Muscle of back (tissue), 11 donors: ENCODE data around the gene CHST12. TPM values are rescaled to one million over a fixed set of nuclear protein-coding genes. Genes with fewer than 3 reads are reported as not detected.
A peak's percentile ranks its signal among the peaks of the same experiment; 100 is the strongest.

ENCODE experiments used
- DNase-seq, 3 donors: peaks; one replicate each; pipeline versions ENCODE4 v3.0.0 to v3.0.0-alpha.2; 2013
- polyA plus RNA-seq, 10 donors: library from polyadenylated mRNA; unstranded; fragments of 120-200 nt; gene quantifications; one replicate each; pipeline ENCODE4 v1.2.1, GENCODE V29; 2013; ENCODE audit not compliant: insufficient read length in 10 of 10

Gene CHST12
- polyA plus RNA-seq, 10 donors = 7.3 to 15.3 (median 9.1) TPM

- DNase-seq = no peak
Observed at GRCh38 chr7:2433713-2434550, 30.5 kb downstream of the CHST12 start.

DNA sequence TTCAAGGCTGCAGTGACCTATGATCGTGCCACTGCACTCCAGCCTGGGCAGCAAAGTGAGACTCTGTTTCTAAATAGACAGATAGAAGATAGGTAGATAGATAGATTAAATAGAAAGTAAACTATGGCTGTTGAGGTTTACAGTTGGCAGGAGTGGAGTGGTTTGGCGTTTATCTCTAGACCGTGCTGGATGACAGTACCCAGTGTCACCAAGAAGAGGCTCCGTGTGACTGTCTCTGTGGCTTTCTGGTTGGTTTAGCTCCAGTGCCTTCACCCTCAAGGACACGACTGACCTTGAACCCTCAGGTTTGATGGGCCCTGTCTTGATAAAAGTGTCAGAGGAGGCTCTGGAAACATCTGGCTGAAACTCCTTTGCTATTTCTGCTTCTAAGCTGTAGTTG is 31.7 kb downstream of the CHST12 start:
- DNase-seq = no peak

- no peak for DNase-seq
Observed at GRCh38 chr7:2436341-2437104, 33.1 kb downstream of the CHST12 start.

DNA sequence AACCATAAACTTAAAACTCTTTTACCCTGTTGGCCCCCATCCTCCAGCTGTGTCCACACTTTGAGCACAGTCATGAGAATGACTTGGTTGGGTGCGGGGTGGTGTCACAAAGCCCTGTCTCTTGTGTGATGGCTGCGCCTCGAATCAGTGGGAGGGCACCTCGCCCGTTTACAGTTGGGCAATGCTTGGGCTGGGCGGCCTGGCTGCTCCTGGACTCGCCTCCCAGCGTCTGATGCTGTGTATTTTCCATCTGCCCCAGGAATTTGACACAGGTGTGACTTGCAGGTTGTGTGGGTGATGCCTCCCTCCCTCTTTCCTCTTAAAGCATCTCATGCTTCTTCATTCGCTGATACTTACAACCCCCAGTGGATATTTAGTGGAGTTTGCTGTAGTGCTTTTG is 33.7 kb downstream of the CHST12 start:
- no peak for DNase-seq

DNA sequence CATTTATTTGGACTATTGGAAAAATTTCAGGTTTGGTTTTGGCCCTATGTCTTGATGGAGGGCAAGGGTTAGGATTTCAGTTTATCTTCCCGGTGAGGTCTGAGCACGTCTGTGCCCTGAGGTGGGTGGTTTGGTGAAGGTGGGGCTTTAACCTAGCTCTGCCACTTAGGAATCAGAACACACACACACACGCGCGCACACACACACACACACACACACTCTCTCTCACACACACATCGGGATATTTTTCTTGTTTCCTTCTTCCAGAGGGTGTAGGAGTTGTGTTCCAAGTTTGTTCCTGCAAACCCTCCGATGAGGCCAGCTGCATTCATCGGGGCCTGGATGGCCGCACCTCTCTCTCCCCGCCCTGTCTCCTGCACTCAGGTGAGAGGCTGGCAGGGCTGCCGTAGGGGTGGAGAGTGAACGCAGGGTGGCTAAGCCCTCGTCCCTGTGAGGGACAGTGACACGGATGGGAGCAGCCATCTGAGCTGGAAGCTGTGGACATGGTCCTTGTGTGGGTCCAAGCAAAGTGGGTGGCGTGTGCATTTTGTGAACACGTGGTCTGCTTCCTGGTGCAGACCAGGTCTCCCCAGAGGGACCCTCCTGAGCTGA is 34.2 kb downstream of the CHST12 start:
- DNase-seq = no peak

- no peak for DNase-seq
Observed at GRCh38 chr7:2438186-2438585, 34.8 kb downstream of the CHST12 start.

GRCh38 chr7:2438775-2439174 is 35.4 kb downstream of the CHST12 start:
- DNase-seq = no peak

GRCh38 chr7:2440608-2441245 is 37.3 kb downstream of the CHST12 start:
- DNase-seq = no peak

GRCh38 chr7:2441430-2442058 is 38.1 kb downstream of the CHST12 start:
- DNase-seq = no peak

GRCh38 chr7:2443491-2443890 is 40.1 kb downstream of the CHST12 start:
- DNase-seq = no peak

- DNase-seq = no peak
Observed at GRCh38 chr7:2444476-2444875, 41.1 kb downstream of the CHST12 start.

DNA sequence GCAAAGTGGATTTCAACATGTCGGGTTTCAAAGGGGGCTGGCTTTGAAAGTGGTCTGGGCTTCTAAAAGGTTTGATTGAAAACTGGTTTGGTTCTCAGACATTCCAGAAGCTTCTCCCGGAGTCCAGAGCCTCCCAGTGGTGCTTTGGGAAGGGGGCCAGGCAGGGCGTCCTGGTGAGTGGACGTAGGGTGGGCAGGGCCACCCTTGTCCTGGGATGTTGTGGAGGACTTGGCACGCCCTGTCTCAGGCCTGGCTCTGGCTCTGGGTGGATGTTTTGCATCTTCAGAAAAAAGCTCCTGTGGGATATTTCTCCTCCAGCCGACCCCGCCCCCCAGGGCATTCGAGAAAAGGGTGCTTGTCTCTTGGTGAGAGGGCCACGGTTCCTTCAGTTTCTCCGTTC is 41.6 kb downstream of the CHST12 start:
- no peak for DNase-seq

DNA sequence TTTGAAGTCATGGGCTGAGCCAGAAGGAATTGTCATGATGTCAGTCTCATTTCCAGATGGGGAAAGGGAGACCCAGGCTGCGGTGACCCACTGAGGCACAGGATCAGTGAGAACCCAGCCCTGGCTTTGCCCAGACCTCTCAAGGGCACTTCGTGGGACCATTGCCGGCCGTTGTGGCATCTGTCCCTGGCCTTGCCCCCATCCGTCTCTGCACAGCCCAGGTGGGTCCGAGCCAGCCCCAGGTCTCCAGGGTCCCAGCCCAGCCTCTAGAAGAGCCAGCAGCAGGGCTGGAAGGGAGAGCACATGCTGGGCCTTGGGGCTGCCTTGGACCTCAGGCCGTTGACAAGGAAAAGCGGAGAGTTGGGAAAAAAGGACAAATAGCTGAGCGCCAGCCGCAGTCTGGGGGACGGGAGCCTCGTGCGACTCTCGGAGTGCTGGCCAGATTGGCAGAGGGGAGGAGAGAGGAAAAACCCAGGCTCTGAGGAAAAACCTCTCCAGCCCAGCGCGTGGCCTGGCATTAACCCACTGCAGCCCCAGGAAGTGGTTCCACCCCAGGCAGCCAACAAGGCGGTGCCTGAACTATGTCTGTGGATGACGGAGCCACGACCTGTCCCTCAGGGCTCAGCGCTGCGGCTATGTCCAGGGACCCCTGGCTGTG is 42.6 kb downstream of the CHST12 start:
- no peak for DNase-seq

- DNase-seq = no peak
Observed at GRCh38 chr7:2446676-2447075, 43.3 kb downstream of the CHST12 start.

- DNase-seq = no peak
Observed at GRCh38 chr7:2450198-2451107, 47.0 kb downstream of the CHST12 start.

GRCh38 chr7:2451171-2452073 is 48.0 kb downstream of the CHST12 start:
- peak; percentile 58 to 90 (median 83) for DNase-seq

- DNase-seq = peak in 1 of 3 donors; percentile 50
Observed at GRCh38 chr7:2452074-2452507, 48.7 kb downstream of the CHST12 start.

DNA sequence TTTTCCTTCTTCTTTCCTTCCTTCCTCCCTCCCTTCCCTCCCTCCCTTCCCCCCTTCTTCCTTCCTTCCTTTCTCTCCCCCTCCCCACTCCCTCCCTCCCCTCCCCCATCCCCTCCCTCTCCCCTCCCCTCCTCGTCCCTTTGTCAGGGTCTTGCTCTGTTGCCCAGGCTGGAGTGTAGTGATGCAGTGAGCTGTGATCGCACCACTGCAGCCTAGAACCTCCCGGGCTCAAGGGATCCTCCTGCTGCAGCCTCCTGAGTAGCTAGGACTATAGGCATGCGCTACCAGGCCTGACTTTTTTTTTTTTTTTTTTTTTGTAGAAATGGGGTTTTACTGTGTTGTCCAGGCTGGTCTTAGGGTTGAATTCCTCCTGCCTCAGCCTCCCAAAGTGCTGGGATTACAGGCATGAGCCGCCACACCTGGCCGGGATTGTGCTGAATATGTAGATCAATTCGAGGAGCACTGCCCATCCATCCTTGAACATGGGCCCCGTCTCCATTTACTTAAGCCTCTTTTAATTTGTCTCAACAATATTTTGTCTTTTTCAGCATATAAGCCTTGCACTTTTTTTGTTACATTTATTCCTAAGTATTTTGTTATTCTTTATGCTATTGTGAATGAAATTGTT is 49.3 kb downstream of the CHST12 start:
- DNase-seq = no peak
